KOPT-K1 (cell line): Measurements from ENCODE around the gene GRAMD1C.

Experiments used
- H3K27ac ChIP-seq: fragments of 200-600 bp; sonication (generic); 2 replicates; pipeline ENCODE4 v1.5.1; 2016; ENCODE audit warnings: antibody characterized with exemption, mild to moderate bottlenecking, low read depth, low read length; ENCODE audit not compliant: poor library complexity, severe bottlenecking
- H3K36me3 ChIP-seq: fragments of 200-600 bp; sonication (generic); 2 replicates; pipeline ENCODE4 v1.5.1; 2017; ENCODE audit warnings: antibody characterized with exemption, mild to moderate bottlenecking, low read length, moderate library complexity; ENCODE audit not compliant: insufficient read depth
- H3K9me3 ChIP-seq: fragments of 200-600 bp; sonication (generic); 2 replicates; pipeline ENCODE4 v1.5.1; 2017; ENCODE audit warnings: antibody characterized with exemption, low read length, mild to moderate bottlenecking; ENCODE audit not compliant: insufficient read depth, poor library complexity, severe bottlenecking

The GRAMD1C gene

DNA sequence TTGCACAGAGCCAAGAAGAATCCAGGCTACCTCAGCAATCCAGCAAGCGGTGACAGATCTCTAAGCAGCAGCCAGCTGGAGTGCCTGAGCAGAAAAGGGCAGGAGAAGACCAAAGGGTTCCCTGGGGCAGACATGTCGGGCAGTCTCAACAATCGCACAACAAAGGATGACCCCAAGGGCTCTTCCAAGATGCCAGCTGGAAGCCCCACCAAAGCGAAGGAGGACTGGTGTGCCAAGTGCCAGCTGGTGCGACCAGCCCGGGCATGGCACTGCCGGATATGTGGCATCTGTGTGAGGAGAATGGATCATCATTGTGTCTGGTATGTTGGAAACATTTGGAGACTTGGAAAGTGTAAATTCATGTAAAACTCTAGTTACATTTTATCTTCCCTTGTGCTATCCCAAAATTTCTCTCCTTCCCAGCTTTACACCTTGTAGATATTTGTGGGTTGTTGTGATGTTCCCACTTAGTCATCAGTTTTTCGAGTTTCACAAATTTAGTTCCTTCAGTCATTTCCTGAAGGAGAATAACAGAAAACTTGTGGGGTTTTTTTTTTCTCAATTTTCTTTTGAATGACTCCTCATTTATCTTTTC is 115.6 kb downstream of the GRAMD1C start:
- no peak overlapping the region for H3K27ac ChIP-seq
- H3K9me3 ChIP-seq = no peaks in the 10 kb centered on the region
- H3K36me3 ChIP-seq = no peaks in the 10 kb centered on the region

DNA sequence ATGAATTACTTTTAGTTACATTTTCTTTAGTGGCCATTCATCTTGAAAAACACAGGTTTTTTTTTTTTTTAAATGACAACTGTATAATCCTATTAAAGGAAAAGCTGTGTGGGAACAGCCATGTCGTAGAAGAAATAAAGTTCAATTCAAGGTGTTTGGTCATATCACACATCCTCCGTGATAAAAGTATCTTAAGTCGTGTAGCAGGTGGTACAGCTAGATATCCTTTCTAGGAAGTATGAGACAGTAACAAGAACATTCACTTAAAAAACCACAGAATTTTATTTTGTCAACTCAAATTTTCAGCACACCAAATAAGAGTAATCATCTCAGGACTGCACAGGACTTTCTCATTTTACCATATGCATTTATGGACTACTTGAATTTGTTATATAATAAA is 125.3 kb downstream of the GRAMD1C start:
- Histone ChIP-seq H3K36me3 (no peaks in the 10 kb centered on the region), H3K27ac (peak overlapping the region; percentile 16), H3K9me3 (no peaks in the 10 kb centered on the region)

GRCh38 chr3:113966172-113966571 is 127.6 kb downstream of the GRAMD1C start:
- Histone ChIP-seq H3K36me3 (no peaks in the 10 kb centered on the region), H3K9me3 (no peaks in the 10 kb centered on the region), H3K27ac (no peak overlapping the region)

GRCh38 chr3:113968986-113969385 is 130.4 kb downstream of the GRAMD1C start:
- Histone ChIP-seq H3K27ac (no peak overlapping the region), H3K36me3 (no peaks in the 10 kb centered on the region), H3K9me3 (peaks cover 11% of the 10 kb centered on the region)

- Histone ChIP-seq H3K36me3 (no peaks in the 10 kb centered on the region), H3K9me3 (peaks cover 17% of the 10 kb centered on the region), H3K27ac (no peak overlapping the region)
These were observed 139.2 kb downstream of the GRAMD1C start for GRCh38 chr3:113977822-113978221.

GRCh38 chr3:113979916-113980315 is 141.3 kb downstream of the GRAMD1C start:
- Histone ChIP-seq H3K36me3 (no peaks in the 10 kb centered on the region), H3K27ac (no peak overlapping the region), H3K9me3 (no peaks in the 10 kb centered on the region)

DNA sequence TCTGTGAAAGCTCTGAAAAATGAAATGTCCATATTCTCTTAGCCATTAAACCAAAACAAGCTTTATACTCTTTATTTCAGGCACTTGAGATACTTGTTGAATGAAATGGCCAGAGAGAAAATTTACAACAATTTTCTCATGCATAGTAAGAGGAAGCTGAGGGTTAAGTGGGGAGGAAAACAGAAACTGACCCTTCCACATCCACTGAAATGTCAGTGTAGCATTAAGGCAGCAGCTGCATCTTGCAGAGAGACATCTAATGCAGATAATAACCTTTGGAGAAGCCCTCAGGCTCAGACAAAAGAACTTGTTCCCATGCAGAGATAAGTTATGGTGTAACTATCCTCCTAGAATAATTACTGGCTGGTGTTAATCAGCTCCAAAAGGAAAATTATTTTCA is 143.2 kb downstream of the GRAMD1C start:
- no peaks in the 10 kb centered on the region for H3K9me3 ChIP-seq
- H3K27ac ChIP-seq = no peak overlapping the region
- H3K36me3 ChIP-seq = no peaks in the 10 kb centered on the region

DNA sequence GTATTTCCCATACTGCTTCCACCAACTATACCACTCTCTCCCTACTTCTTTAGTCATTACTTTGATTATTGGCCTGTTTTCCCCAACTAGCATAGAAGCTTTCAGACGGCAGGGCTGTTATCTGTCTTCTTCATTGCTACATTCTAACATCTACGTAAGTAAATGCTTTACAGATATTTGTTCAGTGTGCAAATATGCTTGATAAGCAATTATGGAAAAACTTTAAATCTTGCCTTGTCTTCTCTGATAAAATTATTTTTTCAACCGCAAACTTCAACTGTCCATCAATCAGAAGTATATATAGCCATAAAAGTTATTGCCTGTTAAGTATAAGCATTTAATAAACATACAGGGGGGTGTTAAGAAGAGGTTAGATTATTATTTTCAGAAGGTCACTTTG is 145.0 kb downstream of the GRAMD1C start:
- Histone ChIP-seq H3K27ac (no peak overlapping the region), H3K9me3 (no peaks in the 10 kb centered on the region), H3K36me3 (no peaks in the 10 kb centered on the region)

DNA sequence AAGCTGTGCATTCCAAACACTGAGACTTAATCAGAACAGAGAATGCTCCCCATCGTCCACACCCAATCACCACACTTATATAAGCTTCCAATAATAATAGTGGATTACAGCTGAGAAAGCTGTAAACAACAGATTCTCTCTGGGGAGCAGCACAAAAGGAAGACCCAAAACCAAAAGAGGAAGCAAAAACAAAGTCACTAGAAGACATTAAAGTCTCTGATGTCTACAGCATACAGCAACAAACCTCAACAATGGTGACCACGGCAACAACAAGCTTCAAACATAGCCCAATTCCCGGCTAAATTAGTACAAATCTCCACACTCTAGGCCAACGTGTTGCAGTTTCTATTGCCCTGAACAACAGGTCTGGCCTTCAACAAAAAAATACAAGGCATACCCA is 147.0 kb downstream of the GRAMD1C start:
- Histone ChIP-seq H3K9me3 (no peaks in the 10 kb centered on the region), H3K27ac (no peak overlapping the region)

More for the DNA sequence above, 147.0 kb downstream of the GRAMD1C start:
- no peaks in the 10 kb centered on the region for H3K36me3 ChIP-seq
